Measurements from ENCODE around the gene CUL1.

The CUL1 gene

GRCh38 chr7:148803094-148803493 is 104.4 kb downstream of the CUL1 start:
- H3K4me3 ChIP-seq (ENCODE audit: control insufficient read depth, low read depth, low read length): no peak overlapping the region
- no peak for TF ChIP-seq CTCF (conservative IDR thresholded peaks at IDR 0.05; ENCODE audit: control insufficient read depth, insufficient read depth, low read depth, low read length)
- no peak for DNase-seq (ENCODE audit: low read depth)

- no peak for DNase-seq (ENCODE audit: low read depth)
- H3K4me3 ChIP-seq (ENCODE audit: control insufficient read depth, low read depth, low read length): no peak overlapping the region
- no peak for TF ChIP-seq CTCF (conservative IDR thresholded peaks at IDR 0.05; ENCODE audit: control insufficient read depth, insufficient read depth, low read depth, low read length)
Observed at GRCh38 chr7:148804343-148805235, 105.9 kb downstream of the CUL1 start.

GRCh38 chr7:148806187-148806586 is 107.5 kb downstream of the CUL1 start:
- no peak for TF ChIP-seq CTCF (conservative IDR thresholded peaks at IDR 0.05; ENCODE audit: control insufficient read depth, insufficient read depth, low read depth, low read length)
- H3K4me3 ChIP-seq (ENCODE audit: control insufficient read depth, low read depth, low read length): no peak overlapping the region
- no peak for DNase-seq (ENCODE audit: low read depth)

GRCh38 chr7:148807436-148807835 is 108.7 kb downstream of the CUL1 start:
- no peak for TF ChIP-seq CTCF (conservative IDR thresholded peaks at IDR 0.05; ENCODE audit: control insufficient read depth, insufficient read depth, low read depth, low read length)
- DNase-seq (ENCODE audit: low read depth): no peak

GRCh38 chr7:148809856-148810255 is 111.2 kb downstream of the CUL1 start:
- no peak for DNase-seq (ENCODE audit: low read depth)
- TF ChIP-seq CTCF (conservative IDR thresholded peaks at IDR 0.05; ENCODE audit: control insufficient read depth, insufficient read depth, low read depth, low read length): no peak

More at GRCh38 chr7:148807436-148807835, 108.7 kb downstream of the CUL1 start:
- no peak overlapping the region for H3K4me3 ChIP-seq (ENCODE audit: control insufficient read depth, low read depth, low read length)

GRCh38 chr7:148811892-148812291 is 113.2 kb downstream of the CUL1 start:
- no peak for TF ChIP-seq CTCF (conservative IDR thresholded peaks at IDR 0.05; ENCODE audit: control insufficient read depth, insufficient read depth, low read depth, low read length)
- no peak overlapping the region for H3K4me3 ChIP-seq (ENCODE audit: control insufficient read depth, low read depth, low read length)

More at GRCh38 chr7:148809856-148810255, 111.2 kb downstream of the CUL1 start:
- H3K4me3 ChIP-seq (ENCODE audit: control insufficient read depth, low read depth, low read length): no peak overlapping the region

More at GRCh38 chr7:148811892-148812291, 113.2 kb downstream of the CUL1 start:
- DNase-seq (ENCODE audit: low read depth): no peak
